K562 (cell line): ENCODE data around the gene ACSBG1.

Experiments
- CBX5 ChIP-seq: IDR thresholded peaks from 2 replicates; pipeline ENCODE4 v1.6.1; 2014; ENCODE audit warnings: low read depth, borderline replicate concordance
- CTCF ChIP-seq, 3 experiments: IDR thresholded peaks in 2 of 3; conservative IDR thresholded peaks in 1 of 3; 2 replicates each; pipeline ENCODE4 v1.5.1; 2011 to 2012; ENCODE audit warnings: low read length in 3 of 3, mild to moderate bottlenecking in 3 of 3, control low read depth in 2 of 3, improper control_type of control experiment in 1 of 3, inconsistent platforms in 1 of 3, low read depth in 1 of 3, mixed read lengths in 1 of 3, moderate library complexity in 1 of 3; ENCODE audit not compliant: insufficient read depth in 2 of 3
- HDAC1 ChIP-seq, 2 experiments: fragments of 450-650 bp; IDR thresholded peaks; 2 replicates each; pipeline ENCODE4 v1.6.1; 2016 to 2017; ENCODE audit warnings: inconsistent platforms in 1 of 2, mild to moderate bottlenecking in 1 of 2, moderate library complexity in 1 of 2
- HNRNPL ChIP-seq: fragments of 200-400 bp; formaldehyde crosslinking; IDR thresholded peaks from 2 replicates; pipeline ENCODE4 v1.6.1; 2017; ENCODE audit warnings: low read depth, mild to moderate bottlenecking, low read length
- KDM1A ChIP-seq, 2 experiments: fragments of 450-650 bp; IDR thresholded peaks; 2 replicates each; pipeline ENCODE4 v1.6.1; 2016; ENCODE audit warnings: mild to moderate bottlenecking in 2 of 2
- MEIS2 ChIP-seq: fragments of 450-650 bp; IDR thresholded peaks from 2 replicates; pipeline ENCODE4 v1.6.1; 2014; ENCODE audit warnings: mild to moderate bottlenecking; ENCODE audit not compliant: partially characterized antibody
- NR2C1 ChIP-seq, 2 experiments: fragments of 450-650 bp; IDR thresholded peaks; 2 replicates each; pipeline ENCODE4 v1.6.1; 2017; ENCODE audit warnings: mild to moderate bottlenecking in 2 of 2, antibody characterized with exemption in 1 of 2, inconsistent platforms in 1 of 2, missing compliant biosample characterization in 1 of 2, missing genetic modification characterization in 1 of 2
- SRF ChIP-seq, 2 experiments: fragments of 250-450, 450-650 bp in 1 of 2; sonication (Bioruptor Pico) in 1 of 2; sonication (generic) in 1 of 2; formaldehyde crosslinking; IDR thresholded peaks; 2 replicates each; pipeline versions ENCODE4 v1.5.0 to v1.5.1; 2020 to 2022; ENCODE audit warnings: mild to moderate bottlenecking in 1 of 2, missing genetic modification reagents in 1 of 2
- TARDBP ChIP-seq: fragments of 450-650 bp; IDR thresholded peaks from 2 replicates; pipeline ENCODE4 v1.6.1; 2016

- TF ChIP-seq HDAC1 (IDR thresholded peaks at IDR 0.05) (no peak), CTCF (IDR thresholded peaks at IDR 0.05 in 2 of 3, conservative IDR thresholded peaks at IDR 0.05 in 1 of 3; ENCODE audit: insufficient read depth in 2 of 3, low read depth in 1 of 3, low read length in 3 of 3) (no peak), NR2C1 (IDR thresholded peaks at IDR 0.05) (no peak), NR2C1 (tag; IDR thresholded peaks at IDR 0.05) (no peak), HNRNPL (no peak), KDM1A (IDR thresholded peaks at IDR 0.05) (no peak), CBX5 (no peak), TARDBP (no peak), MEIS2 (no peak), SRF (CRISPR knock-in tag; IDR thresholded peaks at IDR 0.05) (no peak)
Observed at GRCh38 chr15:78120523-78120922, 113.8 kb downstream of the ACSBG1 start.
